HG02938 (cell line): ENCODE results near the gene TBC1D24.
"Not testable (repeated sequence)": the region's sequence is repeated elsewhere in the genome, so short reads cannot be mapped to it uniquely, and the experiment has no call there.

Experiments used
- ATAC-seq: cut with Tn5 transposase; IDR thresholded peaks from one replicate; pipeline ENCODE4 v1.9.1; 2021; ENCODE audit warnings: mild to moderate bottlenecking, moderate library complexity; ENCODE audit not compliant: unreplicated experiment

TBC1D24 gene

DNA sequence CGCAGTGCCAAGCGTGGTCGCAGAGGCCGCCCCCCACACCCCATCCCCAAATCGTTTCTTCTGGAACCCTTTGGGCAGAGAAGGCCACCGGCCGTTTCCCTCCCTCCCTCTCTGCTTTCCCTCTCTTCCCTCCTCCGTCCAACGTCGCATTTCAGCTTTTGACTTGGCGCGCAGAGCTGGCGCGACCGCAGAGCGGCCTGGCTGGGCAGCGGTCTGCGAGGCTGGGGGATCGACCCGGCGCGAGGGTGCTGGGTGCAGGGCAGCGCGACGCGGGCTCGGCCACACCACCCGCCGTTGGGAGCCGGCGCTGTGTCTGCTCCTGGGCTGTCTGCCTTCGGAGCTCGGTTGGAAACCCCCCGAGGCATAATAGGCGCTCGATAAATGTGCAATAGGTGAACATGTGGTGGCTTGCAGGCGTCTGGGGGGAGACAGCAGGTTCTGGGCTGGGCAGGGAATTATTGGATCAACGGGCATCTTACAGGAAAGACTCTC, 6.6 kb upstream of the TBC1D24 start:
- no peak for ATAC-seq

DNA sequence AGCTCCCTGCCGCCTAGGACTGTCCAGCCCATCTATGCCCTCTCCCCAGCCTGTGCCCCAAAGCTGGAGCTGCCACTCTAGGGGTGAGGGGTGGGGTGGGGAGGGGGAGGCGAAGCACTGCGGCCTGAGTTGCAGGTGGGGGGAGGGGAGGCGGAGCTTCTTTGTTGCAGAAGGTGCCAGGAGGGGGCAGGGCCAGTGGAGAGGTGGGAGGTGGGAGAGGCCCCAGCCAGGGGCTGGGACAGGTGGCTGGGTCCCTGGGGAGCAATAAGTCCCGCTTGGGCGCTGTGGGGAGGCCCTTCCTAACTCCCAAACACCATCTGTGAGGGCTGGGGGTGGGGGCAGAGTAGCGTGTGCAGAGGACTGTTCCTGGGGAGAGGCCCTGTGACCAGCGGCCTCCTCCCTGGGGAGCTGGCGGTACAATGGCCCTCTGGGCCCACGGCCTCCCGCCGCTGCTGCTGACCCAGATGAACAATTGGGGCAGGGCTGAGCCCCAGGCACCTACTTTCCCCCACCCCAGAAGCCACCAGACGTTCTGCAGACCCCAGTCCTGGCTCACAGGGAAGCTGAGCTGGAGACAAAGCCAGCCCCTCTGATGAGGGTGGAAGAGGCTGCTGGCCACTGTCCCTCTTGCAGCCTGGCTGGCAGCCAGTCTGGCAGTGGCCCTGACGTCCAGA, 6.1 kb upstream of the TBC1D24 start:
- ATAC-seq: no peak

DNA sequence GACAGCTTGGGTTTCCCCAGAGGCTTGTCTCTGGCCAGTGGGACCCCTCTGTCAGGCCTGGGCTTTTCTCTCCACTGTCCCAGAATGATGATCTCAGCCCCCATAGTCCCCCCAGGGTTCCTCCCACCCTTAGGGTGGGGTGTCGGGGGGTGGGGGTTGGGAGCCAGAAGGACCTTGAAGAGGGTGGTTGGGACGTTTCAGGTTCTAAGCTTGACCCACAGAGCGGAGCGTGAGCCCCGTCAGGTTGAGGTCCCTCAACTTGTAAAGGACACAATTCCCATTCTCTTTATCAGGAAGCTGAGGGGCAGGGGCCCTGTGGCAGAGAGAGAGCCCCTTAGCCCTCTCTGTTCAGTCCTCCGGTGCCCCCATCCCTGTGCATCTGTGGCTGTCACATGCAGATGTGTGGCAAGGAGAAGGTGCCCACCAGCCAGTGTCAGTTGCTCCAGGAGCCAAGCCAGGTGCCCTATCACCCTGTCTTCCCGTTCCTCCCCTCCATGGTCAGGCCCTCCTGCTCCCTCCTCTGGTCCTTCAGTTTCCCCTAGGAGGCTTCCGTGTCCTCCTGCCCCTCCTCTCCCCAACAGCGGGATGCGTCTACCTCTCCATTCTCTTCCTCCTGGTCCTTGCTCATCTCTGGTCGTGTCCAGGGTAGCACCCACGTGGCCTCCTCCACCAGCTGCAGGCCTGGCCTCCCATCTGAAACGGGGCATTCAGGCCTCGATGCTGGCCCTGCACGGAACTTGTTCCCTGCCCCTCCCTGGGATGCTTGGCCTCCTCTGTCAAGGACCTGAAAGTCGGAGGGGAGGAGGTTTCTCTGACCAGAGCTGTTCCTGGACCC, 5.3 kb upstream of the TBC1D24 start:
- no peak for ATAC-seq

DNA sequence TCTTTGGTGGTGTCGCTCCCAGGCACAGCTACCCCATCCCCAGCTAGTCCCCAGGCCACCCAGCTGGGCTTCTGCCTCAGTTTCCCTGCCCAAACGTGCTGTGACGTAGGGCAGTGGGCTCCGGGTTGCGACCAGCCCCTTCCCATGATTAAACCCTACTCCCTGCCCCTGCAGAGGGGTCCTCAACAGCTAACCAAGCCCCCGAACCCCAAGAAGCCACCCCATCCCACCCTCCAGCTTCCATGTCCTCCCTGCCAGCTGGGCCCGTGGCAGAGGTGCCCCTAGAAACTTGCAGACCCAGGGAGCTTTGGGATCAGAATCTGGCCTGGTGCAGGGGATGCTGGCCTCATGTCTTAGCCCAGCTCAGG, 4.7 kb upstream of the TBC1D24 start:
- no peak for ATAC-seq

DNA sequence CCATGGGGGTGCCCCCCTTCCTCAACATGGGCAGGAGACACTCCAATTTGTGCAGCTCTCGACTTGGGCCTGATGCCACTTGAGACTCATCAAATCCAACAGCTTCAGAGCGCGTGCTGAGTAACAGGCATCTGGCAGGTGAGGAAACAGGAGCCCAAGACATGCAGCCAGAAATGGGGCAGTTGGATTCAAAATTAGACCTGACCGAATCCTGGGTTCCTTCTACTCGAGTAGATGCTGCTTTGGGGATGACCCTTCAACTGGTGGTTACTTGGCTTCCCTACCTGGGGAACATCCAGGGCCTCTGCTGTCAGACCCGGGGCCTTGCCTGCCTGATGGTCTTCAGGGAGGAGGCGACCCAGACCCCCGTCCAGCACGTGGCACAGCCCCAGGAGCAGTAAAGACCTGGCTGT, 4.3 kb upstream of the TBC1D24 start:
- no peak for ATAC-seq

DNA sequence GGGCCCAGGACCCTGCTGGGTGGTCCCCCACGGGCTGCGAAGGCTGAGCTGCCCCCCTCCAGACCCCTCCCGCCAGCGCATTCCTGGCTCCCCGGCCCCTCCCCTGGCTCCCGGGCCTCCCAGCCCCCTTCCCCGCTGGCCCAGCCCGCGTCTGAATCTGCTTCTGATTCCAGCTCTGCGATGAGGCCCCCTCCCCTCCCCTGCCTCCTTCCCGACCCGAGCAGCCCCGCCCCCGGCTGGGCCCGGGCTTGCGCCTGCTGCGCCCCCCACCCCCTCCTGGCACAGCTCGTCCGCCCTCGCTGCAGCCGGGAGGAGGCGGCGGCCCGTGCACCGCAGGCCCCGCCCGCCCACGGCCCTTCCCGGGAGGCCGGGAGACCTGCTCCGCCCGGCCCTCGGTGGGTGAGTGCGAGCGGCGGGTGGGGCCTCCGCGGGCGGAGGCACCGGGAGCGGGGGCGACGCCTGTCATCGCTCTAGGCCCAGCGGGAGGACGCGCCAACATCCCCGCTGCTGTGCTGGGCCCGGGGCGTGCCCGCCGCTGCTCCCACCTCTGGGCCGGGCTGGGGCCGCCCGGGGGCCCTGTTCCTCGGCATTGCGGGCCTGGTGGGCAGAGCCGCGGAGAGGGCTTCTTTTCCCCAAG, 3.8 kb upstream of the TBC1D24 start, which contains the start of gene NTN3:
Gene NTN3, plus strand, starts transcription at position 282 of the 637 bp plus-strand sequence. CDS start 405 bp downstream, outside the sequence.
- ATAC-seq: no peak

DNA sequence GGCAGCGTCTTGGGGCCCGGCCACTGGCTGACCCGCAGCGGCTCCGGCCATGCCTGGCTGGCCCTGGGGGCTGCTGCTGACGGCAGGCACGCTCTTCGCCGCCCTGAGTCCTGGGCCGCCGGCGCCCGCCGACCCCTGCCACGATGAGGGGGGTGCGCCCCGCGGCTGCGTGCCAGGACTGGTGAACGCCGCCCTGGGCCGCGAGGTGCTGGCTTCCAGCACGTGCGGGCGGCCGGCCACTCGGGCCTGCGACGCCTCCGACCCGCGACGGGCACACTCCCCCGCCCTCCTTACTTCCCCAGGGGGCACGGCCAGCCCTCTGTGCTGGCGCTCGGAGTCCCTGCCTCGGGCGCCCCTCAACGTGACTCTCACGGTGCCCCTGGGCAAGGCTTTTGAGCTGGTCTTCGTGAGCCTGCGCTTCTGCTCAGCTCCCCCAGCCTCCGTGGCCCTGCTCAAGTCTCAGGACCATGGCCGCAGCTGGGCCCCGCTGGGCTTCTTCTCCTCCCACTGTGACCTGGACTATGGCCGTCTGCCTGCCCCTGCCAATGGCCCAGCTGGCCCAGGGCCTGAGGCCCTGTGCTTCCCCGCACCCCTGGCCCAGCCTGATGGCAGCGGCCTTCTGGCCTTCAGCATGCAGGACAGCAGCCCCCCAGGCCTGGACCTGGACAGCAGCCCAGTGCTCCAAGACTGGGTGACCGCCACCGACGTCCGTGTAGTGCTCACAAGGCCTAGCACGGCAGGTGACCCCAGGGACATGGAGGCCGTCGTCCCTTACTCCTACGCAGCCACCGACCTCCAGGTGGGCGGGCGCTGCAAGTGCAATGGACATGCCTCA, 3.1 kb upstream of the TBC1D24 start:
- ATAC-seq: no peak

DNA sequence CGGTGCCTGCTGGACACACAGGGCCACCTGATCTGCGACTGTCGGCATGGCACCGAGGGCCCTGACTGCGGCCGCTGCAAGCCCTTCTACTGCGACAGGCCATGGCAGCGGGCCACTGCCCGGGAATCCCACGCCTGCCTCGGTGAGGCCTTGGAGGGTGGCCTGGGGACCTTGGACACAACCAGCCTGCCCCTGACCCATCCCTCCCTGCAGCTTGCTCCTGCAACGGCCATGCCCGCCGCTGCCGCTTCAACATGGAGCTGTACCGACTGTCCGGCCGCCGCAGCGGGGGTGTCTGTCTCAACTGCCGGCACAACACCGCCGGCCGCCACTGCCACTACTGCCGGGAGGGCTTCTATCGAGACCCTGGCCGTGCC, 2.5 kb upstream of the TBC1D24 start:
- ATAC-seq: no peak

DNA sequence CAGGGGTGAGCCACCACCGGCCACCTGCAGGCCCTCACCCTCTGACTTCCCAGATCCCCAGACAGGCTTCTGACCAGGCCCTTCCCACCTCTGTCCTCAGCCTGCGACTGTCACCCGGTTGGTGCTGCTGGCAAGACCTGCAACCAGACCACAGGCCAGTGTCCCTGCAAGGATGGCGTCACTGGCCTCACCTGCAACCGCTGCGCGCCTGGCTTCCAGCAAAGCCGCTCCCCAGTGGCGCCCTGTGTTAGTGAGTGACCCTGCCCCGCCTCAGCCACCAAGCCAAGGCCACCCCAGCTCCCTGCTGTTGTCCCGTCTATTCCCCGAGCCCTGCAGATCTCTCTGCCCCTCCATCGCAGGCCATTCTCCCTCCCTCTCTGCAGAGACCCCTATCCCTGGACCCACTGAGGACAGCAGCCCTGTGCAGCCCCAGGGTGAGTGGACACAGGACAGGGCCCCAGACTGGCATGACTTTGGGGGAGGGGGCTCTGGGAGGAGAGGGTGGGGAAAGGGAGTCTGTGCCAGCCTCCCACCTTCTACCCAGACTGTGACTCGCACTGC, 2.0 kb upstream of the TBC1D24 start:
- ATAC-seq: no peak

DNA sequence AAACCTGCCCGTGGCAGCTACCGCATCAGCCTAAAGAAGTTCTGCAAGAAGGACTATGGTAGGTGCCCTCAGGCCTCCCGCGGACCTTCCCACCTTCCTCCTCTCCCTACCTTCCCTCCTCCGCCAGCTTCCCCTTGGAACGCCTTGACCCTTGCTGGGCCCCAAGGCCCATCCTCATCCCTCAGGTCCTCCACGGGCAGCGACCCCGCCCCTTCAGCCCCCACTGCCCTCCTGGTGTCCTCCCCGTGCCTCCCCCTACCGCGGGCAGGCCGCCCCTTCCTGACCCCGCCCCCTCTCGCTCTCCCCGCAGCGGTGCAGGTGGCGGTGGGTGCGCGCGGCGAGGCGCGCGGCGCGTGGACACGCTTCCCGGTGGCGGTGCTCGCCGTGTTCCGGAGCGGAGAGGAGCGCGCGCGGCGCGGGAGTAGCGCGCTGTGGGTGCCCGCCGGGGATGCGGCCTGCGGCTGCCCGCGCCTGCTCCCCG, 1.4 kb upstream of the TBC1D24 start:
- no peak for ATAC-seq

DNA sequence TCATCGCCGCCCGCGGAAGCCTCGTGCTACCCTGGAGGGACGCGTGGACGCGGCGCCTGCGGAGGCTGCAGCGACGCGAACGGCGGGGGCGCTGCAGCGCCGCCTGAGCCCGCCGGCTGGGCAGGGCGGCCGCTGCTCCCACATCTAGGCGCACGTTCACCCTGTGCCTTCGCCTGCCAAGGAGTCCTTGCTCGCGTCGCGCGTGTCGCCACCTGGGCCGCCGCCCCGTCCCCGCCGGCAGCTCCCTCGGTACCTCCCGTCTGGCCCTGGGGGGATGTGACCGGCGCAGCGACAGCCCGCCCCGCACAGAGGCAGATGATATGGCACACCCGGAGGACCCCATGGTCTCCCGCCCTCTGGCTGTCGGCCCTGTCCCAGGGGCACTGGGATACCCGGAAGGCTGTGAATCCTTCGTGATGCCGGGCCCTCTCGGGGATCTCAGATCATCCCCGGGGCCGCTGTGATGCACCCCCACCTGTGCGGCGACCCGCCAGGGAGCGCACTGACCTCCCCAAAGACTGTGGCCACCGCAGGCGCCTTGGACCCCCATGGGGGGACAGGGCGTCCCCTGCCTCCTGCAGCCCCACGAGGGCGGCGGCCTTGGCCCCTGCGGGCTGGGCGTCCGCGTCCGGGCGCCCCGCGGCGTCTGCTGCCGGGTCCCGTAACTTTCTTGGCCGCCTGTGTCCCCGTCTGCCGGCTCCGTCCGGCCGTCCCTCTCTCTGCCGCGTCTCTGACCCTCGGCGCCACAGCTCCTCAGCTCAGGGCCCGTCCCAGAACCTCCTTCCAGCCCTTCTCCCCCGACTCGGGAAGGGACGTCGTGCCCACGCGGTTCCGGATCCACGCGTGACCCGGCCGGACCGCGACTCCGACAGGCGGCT, 689 bp upstream of the TBC1D24 start:
- ATAC-seq: no peak

DNA sequence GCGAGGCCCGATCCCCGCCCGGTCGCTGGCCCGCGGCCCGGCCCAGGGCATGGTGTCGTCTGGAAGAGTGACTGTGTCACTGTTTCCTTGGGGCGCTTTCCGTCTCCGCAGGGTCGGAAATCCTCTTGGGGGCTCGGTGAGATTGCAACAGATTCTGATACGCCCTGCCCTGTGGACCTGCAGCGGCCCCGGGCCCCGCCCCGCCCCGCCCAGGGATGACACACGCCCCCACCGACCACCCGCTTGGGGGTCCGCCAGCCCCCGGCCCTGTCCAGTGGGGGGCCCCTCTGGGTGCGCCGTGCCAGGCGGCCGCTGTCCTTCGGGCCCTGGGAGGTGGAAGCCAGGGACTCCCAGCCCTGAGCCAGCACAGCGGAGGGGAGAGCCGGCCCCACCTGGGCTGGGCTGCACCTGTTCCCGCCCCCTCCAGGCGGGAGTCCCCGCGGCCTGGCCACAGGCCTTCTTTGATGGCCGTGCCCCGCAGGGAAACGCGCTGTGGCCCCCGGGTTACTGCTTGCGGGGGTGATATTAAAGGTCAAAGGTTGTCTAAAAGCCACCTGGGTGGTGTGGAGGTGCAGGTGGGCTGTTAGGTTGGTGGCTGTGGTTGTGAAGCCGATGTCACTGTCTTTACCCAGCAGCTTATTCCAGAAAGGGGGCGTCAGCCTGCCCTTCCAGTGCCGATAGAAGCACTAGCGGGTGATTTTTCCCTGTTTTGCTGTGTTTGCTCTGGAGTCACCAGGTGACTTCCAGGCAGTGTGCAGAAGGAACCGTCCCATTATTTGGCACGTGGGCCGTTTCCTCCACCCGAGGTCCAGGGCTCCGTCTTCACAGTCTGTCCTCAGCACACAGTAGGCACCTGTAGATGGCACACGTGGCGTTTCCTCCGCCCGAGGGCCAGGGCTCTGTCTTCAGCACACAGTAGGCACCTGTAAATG, 752 bp downstream of the TBC1D24 start:
- ATAC-seq: no peak

DNA sequence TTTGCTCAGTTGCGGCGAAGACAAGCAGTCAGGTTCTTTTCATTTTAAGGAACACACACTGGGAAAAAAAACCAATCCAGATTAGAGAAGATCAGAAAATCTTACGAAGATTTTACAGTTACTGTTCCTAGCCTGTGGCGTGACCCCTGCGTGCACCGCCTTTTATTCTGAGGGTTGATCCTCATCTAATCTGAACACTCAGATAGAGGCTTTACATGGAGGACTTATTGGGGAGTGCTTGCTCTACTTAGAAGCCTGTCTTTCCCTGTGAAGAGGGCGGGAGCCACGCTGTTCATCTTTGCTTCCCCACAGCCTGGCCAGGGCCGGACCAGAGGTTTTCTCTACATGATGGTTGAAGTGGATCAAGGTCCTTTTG, 1.4 kb downstream of the TBC1D24 start:
- no peak for ATAC-seq

DNA sequence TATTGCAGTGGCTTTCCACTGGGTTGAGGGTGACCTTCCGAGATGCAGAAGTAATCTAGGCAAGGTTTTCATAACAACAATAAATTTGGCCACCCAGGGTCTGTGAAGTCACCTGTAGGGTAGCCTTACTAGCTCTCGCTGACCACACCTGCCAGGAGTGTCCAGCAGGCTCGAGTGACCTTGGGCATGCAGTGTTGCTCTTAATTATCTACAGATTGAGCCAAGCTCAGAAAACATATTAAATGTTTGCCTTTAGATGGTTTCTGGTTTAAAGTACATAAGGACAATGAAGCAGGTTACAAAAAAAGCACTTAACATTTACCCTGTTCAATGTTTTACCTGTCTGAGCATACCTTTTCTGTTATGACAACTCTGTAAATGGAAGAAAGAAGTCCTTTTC, 1.8 kb downstream of the TBC1D24 start:
- no peak for ATAC-seq

DNA sequence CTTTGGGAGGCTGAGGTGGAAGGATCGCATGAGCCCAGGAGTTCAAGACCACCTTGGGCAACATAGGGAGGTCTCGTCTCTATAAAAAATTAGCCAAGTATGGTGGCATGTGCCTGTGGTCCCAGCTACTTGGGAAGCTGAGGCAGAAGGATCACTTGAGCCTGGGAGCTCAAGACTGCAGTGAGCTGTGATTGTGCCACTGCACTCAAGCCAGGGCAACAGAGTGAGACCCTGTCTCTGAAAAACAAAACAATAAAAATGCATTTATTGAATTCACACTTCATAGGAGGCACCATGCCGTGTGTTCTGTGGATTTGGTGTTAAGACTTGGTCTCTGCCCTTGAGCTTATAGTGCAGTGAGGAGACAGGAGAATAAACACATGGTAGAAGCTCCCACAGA, 2.4 kb downstream of the TBC1D24 start:
- no peak for ATAC-seq

DNA sequence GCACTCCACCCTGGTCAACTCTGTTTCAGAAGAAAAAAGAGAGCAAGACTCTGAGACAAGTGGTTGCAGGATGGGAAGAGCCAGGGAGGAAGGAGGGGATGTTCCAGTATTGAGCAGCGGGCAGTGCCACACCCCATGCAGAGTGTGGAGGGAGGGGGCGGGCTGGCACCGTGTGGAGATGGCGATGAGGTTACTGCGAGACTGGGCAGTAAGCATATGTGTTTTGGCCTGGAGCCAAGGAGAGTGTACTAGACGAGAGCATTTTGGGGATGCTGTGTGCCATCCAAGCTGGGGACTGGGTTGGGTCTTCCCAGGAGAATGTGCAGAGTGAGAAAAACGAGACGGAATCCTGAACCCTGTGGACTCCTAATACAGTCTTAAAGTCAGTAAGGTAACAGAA, 3.4 kb downstream of the TBC1D24 start:
- no peak for ATAC-seq

DNA sequence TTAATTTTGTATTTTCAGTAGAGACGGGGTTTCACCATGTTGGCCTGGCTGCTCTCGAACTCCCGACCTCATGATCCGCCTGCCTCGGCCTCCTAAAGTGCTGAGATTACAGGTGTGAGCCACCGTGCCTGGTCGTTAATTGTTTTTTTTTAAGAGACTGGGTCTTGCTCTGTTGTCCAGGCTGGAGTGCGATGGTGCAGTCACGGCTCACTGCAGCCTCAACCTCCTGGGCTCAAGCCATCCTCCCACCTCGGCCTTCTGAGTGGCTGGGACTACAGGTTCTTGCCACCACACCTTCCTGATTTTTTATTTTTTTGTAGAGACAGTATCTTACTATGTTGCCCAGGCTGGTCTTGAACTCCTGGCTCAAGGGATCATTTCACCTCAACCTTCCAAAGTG, 5.1 kb downstream of the TBC1D24 start:
- ATAC-seq: not testable (repeated sequence)

DNA sequence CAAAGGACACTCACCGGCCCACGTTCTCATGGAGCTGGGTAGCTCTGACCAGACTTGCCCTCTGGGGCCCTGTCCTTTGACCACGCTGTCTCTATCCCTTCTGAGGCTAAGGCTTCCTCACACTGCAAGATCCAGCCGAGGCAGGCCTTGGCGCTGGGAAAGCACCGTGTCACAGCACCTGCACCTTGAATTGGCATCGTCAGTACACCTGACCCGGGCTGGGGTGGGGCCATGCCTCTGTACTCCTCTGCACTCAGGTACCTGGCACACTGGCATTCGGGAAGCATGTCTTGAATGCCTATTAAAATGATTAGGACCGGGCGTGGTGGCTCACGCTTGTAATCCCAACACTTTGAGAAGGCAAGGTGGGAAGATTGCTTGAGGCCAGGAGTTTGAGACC, 6.0 kb downstream of the TBC1D24 start:
- ATAC-seq: no peak
